ENCODE data around the gene LRCH1.
A peak's percentile ranks its signal among the peaks of the same experiment; 100 is the strongest.

The LRCH1 gene

GRCh38 chr13:46530084-46530935 lies 22.7 kb upstream of the LRCH1 start:
- no peak for DNase-seq
- intact Hi-C loops (cut with DNase I) = no loop called here

GRCh38 chr13:46531953-46532352 lies 21.0 kb upstream of the LRCH1 start:
- no peak for DNase-seq
- intact Hi-C loops (cut with DNase I) = no loop called here

- DNase-seq = no peak
- intact Hi-C loops (cut with DNase I) = no loop called here
These were observed 18.0 kb upstream of the LRCH1 start for GRCh38 chr13:46535002-46535401.

GRCh38 chr13:46535825-46536224 lies 17.1 kb upstream of the LRCH1 start:
- intact Hi-C loops (cut with DNase I) = no loop called here
- no peak for DNase-seq

GRCh38 chr13:46536341-46536740 lies 16.6 kb upstream of the LRCH1 start:
- no peak for DNase-seq
- intact Hi-C loops (cut with DNase I) = no loop called here

GRCh38 chr13:46539231-46539630 lies 13.7 kb upstream of the LRCH1 start:
- no peak for DNase-seq
- intact Hi-C loops (cut with DNase I) = no loop called here

GRCh38 chr13:46541210-46541609 lies 11.8 kb upstream of the LRCH1 start:
- intact Hi-C loops (cut with DNase I) = no loop called here

GRCh38 chr13:46542833-46543232 lies 10.1 kb upstream of the LRCH1 start:
- DNase-seq = no peak
- intact Hi-C loops (cut with DNase I) = no loop called here

More at GRCh38 chr13:46541210-46541609, 11.8 kb upstream of the LRCH1 start:
- DNase-seq = no peak

- DNase-seq = no peak
- intact Hi-C loops (cut with DNase I) = no loop called here
These were observed 9.7 kb upstream of the LRCH1 start for GRCh38 chr13:46543287-46543686.

- intact Hi-C loops (cut with DNase I) = no loop called here
- no peak for DNase-seq
These were observed 8.8 kb upstream of the LRCH1 start for GRCh38 chr13:46544208-46544607.

GRCh38 chr13:46544811-46545210 lies 8.2 kb upstream of the LRCH1 start:
- DNase-seq = no peak
- intact Hi-C loops (cut with DNase I) = no loop called here

GRCh38 chr13:46546084-46546768 lies 6.7 kb upstream of the LRCH1 start:
- intact Hi-C loops (cut with DNase I) = no loop called here
- DNase-seq = no peak

- DNase-seq = no peak
- intact Hi-C loops (cut with DNase I) = loop anchor here (5.0 to 10.0 kb wide), 2 partner anchors 74 to 166 kb away; no protein-coding TSS in a partner anchor
These were observed 2.1 kb upstream of the LRCH1 start for GRCh38 chr13:46550822-46551221.

GRCh38 chr13:46551410-46552302 lies 1.3 kb upstream of the LRCH1 start:
- DNase-seq = peak in 8 of 10 donors; percentile 53 to 93 (median 66)
- intact Hi-C loops (cut with DNase I) = loop anchor here (5.0 to 10.0 kb wide), 2 partner anchors 73 to 166 kb away; no protein-coding TSS in a partner anchor

GRCh38 chr13:46552303-46552682 lies 677 bp upstream of the LRCH1 start:
- DNase-seq = no peak
- intact Hi-C loops (cut with DNase I) = loop anchor here (5.0 to 10.0 kb wide), 2 partner anchors 73 to 165 kb away; no protein-coding TSS in a partner anchor

GRCh38 chr13:46553521-46553885 lies 533 bp downstream of the LRCH1 start:
- DNase-seq = no peak
- intact Hi-C loops (cut with DNase I) = loop anchor here (5.0 to 10.0 kb wide), 2 partner anchors 71 to 164 kb away; no protein-coding TSS in a partner anchor

GRCh38 chr13:46553886-46554858 lies 1.2 kb downstream of the LRCH1 start:
- intact Hi-C loops (cut with DNase I) = loop anchor here (5.0 to 10.0 kb wide), 2 partner anchors 71 to 163 kb away; no protein-coding TSS in a partner anchor
- peak in 8 of 10 donors; percentile 23 to 93 (median 60) for DNase-seq

- no peak for DNase-seq
- intact Hi-C loops (cut with DNase I) = loop anchor here (5.0 to 10.0 kb wide), 2 partner anchors 70 to 162 kb away; no protein-coding TSS in a partner anchor
These were observed 2.0 kb downstream of the LRCH1 start for GRCh38 chr13:46554951-46555350.
